ENCODE measurements around the gene MYO5B.
"Not testable (repeated sequence)": the region's sequence is repeated elsewhere in the genome, so short reads cannot be mapped to it uniquely, and the experiment has no call there.

DNA sequence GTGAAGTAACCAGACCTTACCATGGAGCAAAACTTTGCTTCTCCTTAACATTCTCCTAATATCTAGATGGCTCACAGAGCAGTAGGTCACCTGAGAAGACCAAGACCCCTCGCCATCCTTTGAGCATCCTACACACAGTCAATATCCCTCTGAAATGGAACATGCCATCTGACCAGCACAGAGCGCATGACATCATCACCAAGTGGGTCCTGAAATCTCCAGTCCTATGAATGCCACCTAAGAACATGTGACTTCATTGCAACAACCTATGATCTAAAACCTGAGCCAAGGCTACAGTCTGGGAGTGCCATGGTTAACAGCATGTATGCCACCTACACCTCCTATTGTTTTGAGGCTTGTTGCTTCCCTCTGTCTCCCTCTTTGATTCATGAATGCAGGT is 305.4 kb downstream of the MYO5B start:
- TF ChIP-seq CTCF, POLR2A (IDR thresholded peaks at IDR 0.05): not testable (repeated sequence)

Data from Peyer's patch (tissue), 4 donors.